HEK293 (cell line): Measurements from ENCODE around the gene ARHGDIG.

ENCODE experiments used
- CTCF ChIA-PET: fragments of 350-600 bp; formaldehyde crosslinking; extraction: SDS; loops from one replicate; lab custom pipeline; 2021; ENCODE audit warnings: antibody characterized with exemption; lab: Yijun Ruan, JAX
- POLR2A ChIA-PET: fragments of 300-600 bp; formaldehyde crosslinking; extraction: SDS; loops from one replicate; lab custom pipeline; 2020; ENCODE audit warnings: antibody characterized with exemption, inconsistent platforms; lab: Yijun Ruan, JAX
- H3K27ac ChIP-seq: fragments of 200-500 bp; sonication (Bioruptor generic); 2 replicates; pipeline ENCODE4 v1.5.1; 2014; ENCODE audit warnings: low read depth, low read length, control low read depth, inconsistent platforms; ENCODE audit errors: extremely low read depth
- H3K36me3 ChIP-seq, 2 experiments: fragments of 200-500 bp in 1 of 2; sonication (Bioruptor generic) in 1 of 2; 1 replicate in 1 of 2; 2 replicates in 1 of 2; pipeline ENCODE4 v1.5.1; 2014 to 2017; ENCODE audit warnings: inconsistent platforms in 2 of 2, low read length in 2 of 2; ENCODE audit not compliant: control insufficient read depth in 2 of 2, insufficient read depth in 1 of 2
- H3K4me1 ChIP-seq: fragments of 200-500 bp; sonication (Bioruptor generic); 2 replicates; pipeline ENCODE4 v1.5.1; 2014; ENCODE audit warnings: mild to moderate bottlenecking, low read length, inconsistent platforms; ENCODE audit not compliant: control insufficient read depth, insufficient read depth
- H3K4me3 ChIP-seq: 2 replicates; pipeline ENCODE4 v1.5.1; 2011; ENCODE audit warnings: low read depth, mild to moderate bottlenecking, control low read depth, low read length, moderate library complexity
- H3K9me3 ChIP-seq: fragments of 200-500 bp; sonication (Bioruptor generic); 2 replicates; pipeline ENCODE4 v1.5.1; 2014; ENCODE audit warnings: low read depth, low read length, inconsistent platforms; ENCODE audit not compliant: control insufficient read depth, insufficient read depth
- SALL2 ChIP-seq: fragments of 450-650 bp; formaldehyde crosslinking; IDR thresholded peaks from 2 replicates; pipeline ENCODE4 v1.5.0; 2017; ENCODE audit warnings: missing biosample characterization, mild to moderate bottlenecking, missing genetic modification characterization, borderline replicate concordance
- ZBTB48 ChIP-seq: fragments of 450-650 bp; formaldehyde crosslinking; IDR thresholded peaks from 2 replicates; pipeline ENCODE4 v1.5.1; 2016; ENCODE audit warnings: missing biosample characterization, missing genetic modification characterization
- ZFP37 ChIP-seq: fragments of 450-650 bp; formaldehyde crosslinking; IDR thresholded peaks from 2 replicates; pipeline ENCODE4 v1.5.1; 2016; ENCODE audit warnings: missing biosample characterization, missing genetic modification characterization
- ZNF133 ChIP-seq: fragments of 450-650 bp; formaldehyde crosslinking; IDR thresholded peaks from 2 replicates; pipeline ENCODE4 v1.5.1; 2016; ENCODE audit warnings: missing biosample characterization, missing genetic modification characterization
- ZNF146 ChIP-seq: fragments of 450-650 bp; formaldehyde crosslinking; IDR thresholded peaks from 2 replicates; pipeline ENCODE4 v1.5.1; 2016; ENCODE audit warnings: missing biosample characterization, missing genetic modification characterization
- ZNF24 ChIP-seq: fragments of 450-650 bp; formaldehyde crosslinking; IDR thresholded peaks from 2 replicates; pipeline ENCODE4 v1.5.1; 2016; ENCODE audit warnings: missing biosample characterization, missing genetic modification characterization
- ZNF354C ChIP-seq: fragments of 450-650 bp; formaldehyde crosslinking; IDR thresholded peaks from 2 replicates; pipeline ENCODE4 v1.5.1; 2016; ENCODE audit warnings: missing biosample characterization, missing genetic modification characterization, low read depth, borderline replicate concordance
- ZNF514 ChIP-seq: fragments of 450-650 bp; formaldehyde crosslinking; IDR thresholded peaks from 2 replicates; pipeline ENCODE4 v1.5.1; 2016; ENCODE audit warnings: missing biosample characterization, missing genetic modification characterization
- ZNF544 ChIP-seq: fragments of 450-650 bp; formaldehyde crosslinking; IDR thresholded peaks from 2 replicates; pipeline ENCODE4 v1.5.0; 2017; ENCODE audit warnings: missing biosample characterization, missing genetic modification characterization
- ZNF549 ChIP-seq: fragments of 450-650 bp; IDR thresholded peaks from 2 replicates; pipeline ENCODE4 v1.5.1; 2018; ENCODE audit warnings: missing biosample characterization, missing genetic modification characterization, mild to moderate bottlenecking, inconsistent platforms, moderate library complexity
- ZNF560 ChIP-seq: fragments of 450-650 bp; formaldehyde crosslinking; IDR thresholded peaks from 2 replicates; pipeline ENCODE4 v1.5.1; 2017; ENCODE audit warnings: missing biosample characterization, missing genetic modification characterization, borderline replicate concordance
- ZNF654 ChIP-seq: fragments of 450-650 bp; formaldehyde crosslinking; IDR thresholded peaks from 2 replicates; pipeline ENCODE4 v1.5.1; 2016; ENCODE audit warnings: low read depth, missing biosample characterization, missing genetic modification characterization
- ZNF660 ChIP-seq: fragments of 450-650 bp; IDR thresholded peaks from 2 replicates; pipeline ENCODE4 v1.5.1; 2018; ENCODE audit warnings: missing biosample characterization, mild to moderate bottlenecking, missing genetic modification characterization
- ZNF791 ChIP-seq: fragments of 450-650 bp; formaldehyde crosslinking; IDR thresholded peaks from 2 replicates; pipeline ENCODE4 v1.5.1; 2016; ENCODE audit warnings: missing biosample characterization, missing genetic modification characterization
- ZNF830 ChIP-seq: fragments of 450-650 bp; IDR thresholded peaks from 2 replicates; pipeline ENCODE4 v1.5.0; 2018; ENCODE audit warnings: missing biosample characterization, missing genetic modification characterization, low read depth, mild to moderate bottlenecking, moderate library complexity
- ZSCAN23 ChIP-seq: fragments of 450-650 bp; formaldehyde crosslinking; IDR thresholded peaks from 2 replicates; pipeline ENCODE4 v1.5.1; 2016; ENCODE audit warnings: missing biosample characterization, missing genetic modification characterization
- ZSCAN30 ChIP-seq: fragments of 450-650 bp; IDR thresholded peaks from 2 replicates; pipeline ENCODE4 v1.5.1; 2018; ENCODE audit warnings: missing biosample characterization, mild to moderate bottlenecking, missing genetic modification characterization, moderate library complexity
- TF ChIP-seq, protein P1 (sequence below): fragments of 450-650 bp; formaldehyde crosslinking; IDR thresholded peaks from 2 replicates; pipeline ENCODE4 v1.5.1; 2016; ENCODE audit warnings: missing biosample characterization, missing genetic modification characterization
- TF ChIP-seq, protein P2 (sequence below): fragments of 450-650 bp; formaldehyde crosslinking; IDR thresholded peaks from 2 replicates; pipeline ENCODE4 v1.5.1; 2016; ENCODE audit warnings: missing biosample characterization, missing genetic modification characterization

The ARHGDIG gene

DNA sequence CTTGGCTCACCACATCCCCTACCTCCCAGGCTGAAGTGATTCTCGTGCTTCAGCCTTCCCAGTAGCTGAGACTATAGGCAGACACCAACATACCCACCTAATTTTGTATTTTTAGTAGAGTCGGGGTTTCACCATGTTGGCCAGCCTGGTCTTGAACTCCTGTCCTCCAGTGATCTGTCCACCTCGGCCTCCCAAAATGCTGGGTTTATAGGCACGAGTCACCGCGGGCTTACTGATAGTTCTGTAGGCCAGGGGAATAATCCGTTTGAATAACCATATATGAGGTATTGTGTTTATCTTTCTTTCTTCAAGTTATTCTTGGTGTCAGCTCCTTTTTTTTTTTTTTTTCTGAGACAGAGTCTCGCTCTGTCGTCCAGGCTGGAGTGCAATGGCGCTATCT, 38.1 kb upstream of the ARHGDIG start (continued):
- TF ChIP-seq, protein P1, sequence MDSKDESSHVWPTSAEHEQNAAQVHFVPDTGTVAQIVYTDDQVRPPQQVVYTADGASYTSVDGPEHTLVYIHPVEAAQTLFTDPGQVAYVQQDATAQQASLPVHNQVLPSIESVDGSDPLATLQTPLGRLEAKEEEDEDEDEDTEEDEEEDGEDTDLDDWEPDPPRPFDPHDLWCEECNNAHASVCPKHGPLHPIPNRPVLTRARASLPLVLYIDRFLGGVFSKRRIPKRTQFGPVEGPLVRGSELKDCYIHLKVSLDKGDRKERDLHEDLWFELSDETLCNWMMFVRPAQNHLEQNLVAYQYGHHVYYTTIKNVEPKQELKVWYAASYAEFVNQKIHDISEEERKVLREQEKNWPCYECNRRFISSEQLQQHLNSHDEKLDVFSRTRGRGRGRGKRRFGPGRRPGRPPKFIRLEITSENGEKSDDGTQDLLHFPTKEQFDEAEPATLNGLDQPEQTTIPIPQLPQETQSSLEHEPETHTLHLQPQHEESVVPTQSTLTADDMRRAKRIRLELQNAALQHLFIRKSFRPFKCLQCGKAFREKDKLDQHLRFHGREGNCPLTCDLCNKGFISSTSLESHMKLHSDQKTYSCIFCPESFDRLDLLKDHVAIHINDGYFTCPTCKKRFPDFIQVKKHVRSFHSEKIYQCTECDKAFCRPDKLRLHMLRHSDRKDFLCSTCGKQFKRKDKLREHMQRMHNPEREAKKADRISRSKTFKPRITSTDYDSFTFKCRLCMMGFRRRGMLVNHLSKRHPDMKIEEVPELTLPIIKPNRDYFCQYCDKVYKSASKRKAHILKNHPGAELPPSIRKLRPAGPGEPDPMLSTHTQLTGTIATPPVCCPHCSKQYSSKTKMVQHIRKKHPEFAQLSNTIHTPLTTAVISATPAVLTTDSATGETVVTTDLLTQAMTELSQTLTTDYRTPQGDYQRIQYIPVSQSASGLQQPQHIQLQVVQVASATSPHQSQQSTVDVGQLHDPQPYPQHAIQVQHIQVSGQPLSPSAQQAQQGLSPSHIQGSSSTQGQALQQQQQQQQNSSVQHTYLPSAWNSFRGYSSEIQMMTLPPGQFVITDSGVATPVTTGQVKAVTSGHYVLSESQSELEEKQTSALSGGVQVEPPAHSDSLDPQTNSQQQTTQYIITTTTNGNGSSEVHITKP = 0 out of 2 replicates have a peak, but pooled peaks have one; percentile 48
- no peak for TF ChIP-seq ZNF146 (tag by site-specific recombination)
- TF ChIP-seq, all 188 proteins: peak for 1

DNA sequence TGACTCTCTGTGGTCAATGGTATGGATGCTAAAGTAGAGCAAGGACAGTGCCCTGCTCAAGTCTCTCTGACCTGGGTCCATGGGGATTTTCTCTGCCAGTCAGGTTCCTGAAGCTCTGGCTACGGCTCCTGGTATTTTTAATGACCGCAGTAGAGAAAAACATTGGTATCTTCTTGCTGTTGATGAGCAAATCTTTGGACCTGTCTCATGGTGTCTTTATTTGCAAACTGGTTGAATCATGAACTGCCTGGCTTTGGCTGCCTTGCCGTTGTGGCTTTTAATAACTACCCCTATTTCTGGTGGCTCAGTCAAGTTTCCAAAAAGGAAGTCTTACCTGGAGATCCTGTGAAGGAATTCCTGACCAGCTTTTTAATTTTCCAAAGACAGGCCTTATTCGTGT, 37.0 kb upstream of the ARHGDIG start:
- Histone ChIP-seq H3K4me3 (no peak overlapping the region), H3K36me3 (no peaks in the 10 kb centered on the region; a peak in 1 of 3 replicates), H3K4me1 (no peaks in the 10 kb centered on the region), H3K27ac (no peak overlapping the region), H3K9me3 (no peaks in the 10 kb centered on the region)
- ChIA-PET CTCF (interaction anchor here (0.8 to 1.5 kb wide), 2 partner anchors 119 to 147 kb away, joined by 3 read pairs; no protein-coding TSS in a partner anchor), POLR2A (interaction anchor here (0.7 to 1.2 kb wide), 3 partner anchors 8 to 67 kb away, joined by 3 to 6 read pairs (median 4); no protein-coding TSS in a partner anchor)
- TF ChIP-seq, protein P1 = no peak
- TF ChIP-seq ZFP37 (tag by site-specific recombination) (no peak), ZNF514 (tag by site-specific recombination) (no peak), ZSCAN23 (tag by site-specific recombination) (no peak), ZNF133 (no peak), ZNF660 (no peak), ZNF24 (tag by site-specific recombination) (no peak), ZNF544 (no peak), ZBTB48 (no peak), ZNF549 (tag by site-specific recombination) (no peak), ZNF560 (tag by site-specific recombination) (no peak), ZNF354C (no peak), SALL2 (no peak), ZNF654 (tag by site-specific recombination) (no peak), ZSCAN30 (tag by site-specific recombination) (no peak), ZNF830 (tag by site-specific recombination) (no peak), ZNF791 (no peak)
- TF ChIP-seq, protein P2, sequence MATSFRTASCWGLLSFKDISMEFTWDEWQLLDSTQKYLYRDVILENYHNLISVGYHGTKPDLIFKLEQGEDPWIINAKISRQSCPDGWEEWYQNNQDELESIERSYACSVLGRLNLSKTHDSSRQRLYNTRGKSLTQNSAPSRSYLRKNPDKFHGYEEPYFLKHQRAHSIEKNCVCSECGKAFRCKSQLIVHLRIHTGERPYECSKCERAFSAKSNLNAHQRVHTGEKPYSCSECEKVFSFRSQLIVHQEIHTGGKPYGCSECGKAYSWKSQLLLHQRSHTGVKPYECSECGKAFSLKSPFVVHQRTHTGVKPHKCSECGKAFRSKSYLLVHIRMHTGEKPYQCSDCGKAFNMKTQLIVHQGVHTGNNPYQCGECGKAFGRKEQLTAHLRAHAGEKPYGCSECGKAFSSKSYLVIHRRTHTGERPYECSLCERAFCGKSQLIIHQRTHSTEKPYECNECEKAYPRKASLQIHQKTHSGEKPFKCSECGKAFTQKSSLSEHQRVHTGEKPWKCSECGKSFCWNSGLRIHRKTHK (tag by site-specific recombination) = no peak
